Activated T-cell treated with anti-CD3 and anti-CD28 coated beads, Interleukin-2, amount 50 U/mL, for 72 hours (primary cell): ENCODE data around the gene ADGRG4. TPM values are rescaled to one million over a fixed set of nuclear protein-coding genes. Genes with fewer than 3 reads are reported as not detected.

Experiments used
- ATAC-seq, 2 donors: fragments of 150-1000 bp; cut with Tn5 transposase; replicated peaks in 1 of 2; 2 replicates each; pipeline ENCODE4 v1.10.0; 2021; ENCODE audit warnings: moderate library complexity in 2 of 2, mild to moderate bottlenecking in 1 of 2
- DNase-seq, 2 donors: peaks; one replicate each; pipeline ENCODE4 v3.0.0; 2021 to 2022; ENCODE audit warnings: mixed read lengths in 1 of 2
- H3K27ac Mint-ChIP-seq: one replicate; pipeline ENCODE4 v1.8.0; 2022; ENCODE audit warnings: mild to moderate bottlenecking, moderate library complexity, mixed read lengths
- H3K27me3 Mint-ChIP-seq: one replicate; pipeline ENCODE4 v1.8.0; 2022; ENCODE audit warnings: low read depth, mixed read lengths
- H3K36me3 Mint-ChIP-seq, 2 donors: one replicate each; pipeline ENCODE4 v1.8.0; 2022; ENCODE audit warnings: mixed read lengths in 2 of 2, mild to moderate bottlenecking in 1 of 2; ENCODE audit not compliant: insufficient read depth in 2 of 2
- H3K4me1 Mint-ChIP-seq: one replicate; pipeline ENCODE4 v1.8.0; 2022; ENCODE audit warnings: low read depth, mixed read lengths
- H3K4me3 Mint-ChIP-seq, 2 donors: one replicate each; pipeline ENCODE4 v1.8.0; 2022; ENCODE audit warnings: mild to moderate bottlenecking in 2 of 2, mixed read lengths in 2 of 2, moderate library complexity in 2 of 2
- H3K9me3 Mint-ChIP-seq, 2 donors: one replicate each; pipeline ENCODE4 v1.8.0; 2022; ENCODE audit warnings: mixed read lengths in 2 of 2
- total RNA-seq, 2 donors: library from RNA; stranded (reverse); gene quantifications; one replicate each; pipeline ENCODE4 v1.2.3, GENCODE V29; 2022

ADGRG4 gene
- total RNA-seq, 2 donors from 2014 or later: not detected

GRCh38 chrX:136318156-136318555 lies 17.4 kb downstream of the ADGRG4 start:
- H3K27ac Mint-ChIP-seq: no peak overlapping the region
- no peaks in the 10 kb centered on the region for H3K9me3 Mint-ChIP-seq
- no peaks in the 10 kb centered on the region for H3K36me3 Mint-ChIP-seq
- ATAC-seq (no peak), DNase-seq (no peak)
- H3K4me3 Mint-ChIP-seq: no peak overlapping the region
- H3K4me1 Mint-ChIP-seq: no peaks in the 10 kb centered on the region
- peaks cover 8% of the 10 kb centered on the region for H3K27me3 Mint-ChIP-seq

GRCh38 chrX:136318895-136319597 lies 18.3 kb downstream of the ADGRG4 start:
- H3K27ac Mint-ChIP-seq: no peak overlapping the region
- peaks cover 8% of the 10 kb centered on the region for H3K27me3 Mint-ChIP-seq
- H3K9me3 Mint-ChIP-seq: no peaks in the 10 kb centered on the region
- H3K36me3 Mint-ChIP-seq: no peaks in the 10 kb centered on the region
- no peaks in the 10 kb centered on the region for H3K4me1 Mint-ChIP-seq
- ATAC-seq (no peak), DNase-seq (no peak)
- no peak overlapping the region for H3K4me3 Mint-ChIP-seq

- no peaks in the 10 kb centered on the region for H3K36me3 Mint-ChIP-seq
- no peak overlapping the region for H3K4me3 Mint-ChIP-seq
- H3K4me1 Mint-ChIP-seq: no peaks in the 10 kb centered on the region
- peaks cover 13% of the 10 kb centered on the region for H3K27me3 Mint-ChIP-seq
- ATAC-seq (no peak), DNase-seq (no peak)
- no peaks in the 10 kb centered on the region for H3K9me3 Mint-ChIP-seq
- H3K27ac Mint-ChIP-seq: no peak overlapping the region
These were observed 18.8 kb downstream of the ADGRG4 start for GRCh38 chrX:136319600-136319999.

GRCh38 chrX:136321532-136321931 lies 20.8 kb downstream of the ADGRG4 start:
- Mint-ChIP-seq H3K4me1 (no peaks in the 10 kb centered on the region), H3K36me3 (no peaks in the 10 kb centered on the region), H3K27me3 (peaks cover 19% of the 10 kb centered on the region), H3K9me3 (no peaks in the 10 kb centered on the region), H3K27ac (no peak overlapping the region), H3K4me3 (no peak overlapping the region)
- DNase-seq: no peak
- no peak for ATAC-seq

- Mint-ChIP-seq H3K27ac (no peak overlapping the region), H3K4me1 (no peaks in the 10 kb centered on the region), H3K36me3 (no peaks in the 10 kb centered on the region), H3K9me3 (no peaks in the 10 kb centered on the region), H3K4me3 (no peak overlapping the region), H3K27me3 (peaks cover 19% of the 10 kb centered on the region)
- ATAC-seq: no peak
- no peak for DNase-seq
These were observed 21.3 kb downstream of the ADGRG4 start for GRCh38 chrX:136322064-136322463.

- Mint-ChIP-seq H3K36me3 (no peaks in the 10 kb centered on the region), H3K4me1 (no peaks in the 10 kb centered on the region), H3K4me3 (no peak overlapping the region), H3K27ac (no peak overlapping the region), H3K27me3 (peaks cover 31% of the 10 kb centered on the region), H3K9me3 (no peaks in the 10 kb centered on the region)
- ATAC-seq (no peak), DNase-seq (no peak)
These were observed 24.6 kb downstream of the ADGRG4 start for GRCh38 chrX:136325377-136325776.

- Mint-ChIP-seq H3K27ac (no peak overlapping the region), H3K4me3 (no peak overlapping the region), H3K9me3 (no peaks in the 10 kb centered on the region), H3K4me1 (no peaks in the 10 kb centered on the region), H3K27me3 (peaks cover 23% of the 10 kb centered on the region), H3K36me3 (no peaks in the 10 kb centered on the region)
- ATAC-seq (no peak), DNase-seq (no peak)
These were observed 28.2 kb downstream of the ADGRG4 start for GRCh38 chrX:136328933-136329332.

GRCh38 chrX:136336623-136337022 lies 35.9 kb downstream of the ADGRG4 start:
- DNase-seq (no peak), ATAC-seq (no peak)
- Mint-ChIP-seq H3K4me3 (no peak overlapping the region), H3K9me3 (peaks cover 0 to 2% of the 10 kb centered on the region in 2 donors), H3K4me1 (no peaks in the 10 kb centered on the region), H3K27ac (no peak overlapping the region), H3K27me3 (peaks cover 15% of the 10 kb centered on the region), H3K36me3 (peaks cover 1 to 3% of the 10 kb centered on the region in 2 donors)

- Mint-ChIP-seq H3K9me3 (peaks cover 0 to 2% of the 10 kb centered on the region in 2 donors), H3K36me3 (peaks cover 1 to 3% of the 10 kb centered on the region in 2 donors), H3K4me3 (no peak overlapping the region), H3K4me1 (no peaks in the 10 kb centered on the region), H3K27ac (no peak overlapping the region), H3K27me3 (peaks cover 20% of the 10 kb centered on the region)
- DNase-seq (no peak), ATAC-seq (no peak)
These were observed 38.9 kb downstream of the ADGRG4 start for GRCh38 chrX:136339702-136340101.

GRCh38 chrX:136344320-136344719 lies 43.6 kb downstream of the ADGRG4 start:
- Mint-ChIP-seq H3K4me1 (no peaks in the 10 kb centered on the region), H3K4me3 (no peak overlapping the region), H3K27me3 (peaks cover 28% of the 10 kb centered on the region), H3K27ac (no peak overlapping the region), H3K9me3 (no peaks in the 10 kb centered on the region), H3K36me3 (no peaks in the 10 kb centered on the region)
- ATAC-seq: no peak
- no peak for DNase-seq

- H3K4me1 Mint-ChIP-seq: no peaks in the 10 kb centered on the region
- no peak overlapping the region for H3K27ac Mint-ChIP-seq
- no peak for ATAC-seq
- H3K27me3 Mint-ChIP-seq: peaks cover 15% of the 10 kb centered on the region
- DNase-seq: no peak
- no peaks in the 10 kb centered on the region for H3K9me3 Mint-ChIP-seq
- H3K4me3 Mint-ChIP-seq: no peak overlapping the region
- no peaks in the 10 kb centered on the region for H3K36me3 Mint-ChIP-seq
These were observed 45.7 kb downstream of the ADGRG4 start for GRCh38 chrX:136346506-136346905.

GRCh38 chrX:136347706-136348105 lies 46.9 kb downstream of the ADGRG4 start:
- Mint-ChIP-seq H3K27me3 (peaks cover 19% of the 10 kb centered on the region), H3K36me3 (no peaks in the 10 kb centered on the region), H3K4me3 (no peak overlapping the region), H3K27ac (no peak overlapping the region), H3K4me1 (no peaks in the 10 kb centered on the region), H3K9me3 (no peaks in the 10 kb centered on the region)
- DNase-seq: no peak
- no peak for ATAC-seq

- H3K27me3 Mint-ChIP-seq: peaks cover 37% of the 10 kb centered on the region
These were observed 52.8 kb downstream of the ADGRG4 start for GRCh38 chrX:136353526-136354093.

GRCh38 chrX:136354201-136354600 lies 53.4 kb downstream of the ADGRG4 start:
- Mint-ChIP-seq H3K27me3 (peaks cover 41% of the 10 kb centered on the region), H3K4me3 (no peak overlapping the region), H3K36me3 (no peaks in the 10 kb centered on the region), H3K9me3 (no peaks in the 10 kb centered on the region), H3K4me1 (no peaks in the 10 kb centered on the region), H3K27ac (no peak overlapping the region)
- DNase-seq (no peak), ATAC-seq (no peak)

More at GRCh38 chrX:136353526-136354093, 52.8 kb downstream of the ADGRG4 start:
- DNase-seq (no peak), ATAC-seq (no peak)
- no peaks in the 10 kb centered on the region for H3K36me3 Mint-ChIP-seq
- H3K9me3 Mint-ChIP-seq: no peaks in the 10 kb centered on the region
- no peaks in the 10 kb centered on the region for H3K4me1 Mint-ChIP-seq
- H3K4me3 Mint-ChIP-seq: no peak overlapping the region
- H3K27ac Mint-ChIP-seq: no peak overlapping the region
